GM19324 (cell line): ENCODE measurements around the gene MICALL2.

Source experiments
- ATAC-seq: cut with Tn5 transposase; IDR thresholded peaks from one replicate; pipeline ENCODE4 v1.9.1; 2021; ENCODE audit warnings: mild to moderate bottlenecking, moderate library complexity; ENCODE audit not compliant: unreplicated experiment, low FRiP score

Gene MICALL2

GRCh38 chr7:1493571-1493970, 34.3 kb upstream of the MICALL2 start:
- no peak for ATAC-seq

DNA sequence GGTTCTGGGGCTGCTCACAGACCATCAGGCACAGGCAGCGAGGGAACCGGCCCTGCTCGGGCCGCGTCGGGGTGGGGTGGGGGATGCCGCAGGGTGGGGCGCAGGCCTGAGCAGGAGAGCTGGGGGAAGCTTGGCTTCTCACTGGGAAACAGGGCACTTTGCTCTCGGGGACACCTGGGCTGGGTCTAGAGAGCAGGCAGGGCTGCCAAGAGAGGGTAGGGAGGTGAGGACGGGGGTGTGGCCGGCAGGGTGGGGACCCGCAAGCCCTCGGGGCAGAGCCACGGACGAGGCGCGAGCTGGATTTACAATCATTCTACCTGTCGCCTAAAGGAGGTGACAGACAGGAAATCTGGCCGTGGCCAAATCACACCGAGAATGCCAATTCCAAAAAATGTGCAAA, 33.9 kb upstream of the MICALL2 start:
- ATAC-seq: no peak

DNA sequence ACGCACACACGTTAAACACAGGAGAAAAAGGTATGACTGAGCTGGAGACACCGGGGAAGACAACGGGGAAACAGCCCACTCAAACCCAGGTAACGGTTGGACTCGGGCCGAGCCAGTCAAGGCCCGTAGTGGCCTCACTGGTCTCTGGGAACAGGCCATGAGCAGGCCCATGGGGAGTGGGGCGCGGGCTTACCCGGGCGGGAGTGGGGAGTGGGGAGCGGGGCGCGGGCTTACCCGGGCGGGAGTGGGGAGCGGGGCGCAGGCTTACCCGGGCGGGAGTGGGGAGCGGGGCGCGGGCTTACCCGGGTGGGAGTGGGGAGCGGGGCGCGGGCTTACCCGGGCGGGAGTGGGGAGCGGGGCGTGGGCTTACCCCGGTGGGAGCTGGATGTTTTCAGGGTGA, 33.4 kb upstream of the MICALL2 start:
- no peak for ATAC-seq

GRCh38 chr7:1492221-1492620, 33.0 kb upstream of the MICALL2 start:
- no peak for ATAC-seq

DNA sequence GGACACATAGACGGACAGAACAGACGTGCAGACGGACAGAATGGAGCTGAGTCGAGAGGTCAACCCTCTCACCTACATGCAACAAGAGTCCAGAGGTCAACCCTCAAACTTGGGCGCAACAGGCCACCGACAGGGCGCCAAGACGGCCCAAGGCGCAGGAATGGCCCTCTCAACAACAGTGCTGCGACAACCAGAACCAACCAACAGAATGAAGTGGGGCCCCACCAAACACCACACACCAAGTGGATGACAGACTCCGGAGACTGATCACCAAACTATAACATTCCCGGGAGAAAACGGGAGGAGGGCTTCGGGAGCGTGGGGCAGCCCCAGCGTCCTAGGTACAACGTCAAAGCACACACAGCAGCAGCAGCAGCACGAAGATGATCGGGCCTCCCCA, 31.6 kb upstream of the MICALL2 start:
- no peak for ATAC-seq

GRCh38 chr7:1489336-1489735, 30.1 kb upstream of the MICALL2 start:
- ATAC-seq: no peak

DNA sequence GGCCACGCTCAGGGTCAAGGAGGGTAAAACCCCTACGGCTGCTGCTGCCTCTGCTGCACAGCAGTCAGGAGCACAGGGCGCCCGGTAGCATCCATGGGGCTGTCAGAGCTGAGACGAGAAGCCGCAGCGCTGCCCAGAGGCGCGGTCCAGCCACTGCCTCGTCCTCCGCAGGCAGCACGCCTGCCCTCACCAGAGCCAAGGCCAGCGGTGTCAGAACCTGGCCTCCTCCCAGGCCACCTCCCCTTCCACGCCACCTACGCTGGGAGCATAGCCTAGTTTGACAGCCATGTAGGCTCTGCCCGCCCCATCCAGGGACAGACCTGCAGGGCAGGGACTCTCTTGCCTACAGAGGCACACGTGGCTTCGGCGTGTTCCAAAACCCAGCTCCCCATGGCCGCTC, 28.7 kb upstream of the MICALL2 start:
- no peak for ATAC-seq

DNA sequence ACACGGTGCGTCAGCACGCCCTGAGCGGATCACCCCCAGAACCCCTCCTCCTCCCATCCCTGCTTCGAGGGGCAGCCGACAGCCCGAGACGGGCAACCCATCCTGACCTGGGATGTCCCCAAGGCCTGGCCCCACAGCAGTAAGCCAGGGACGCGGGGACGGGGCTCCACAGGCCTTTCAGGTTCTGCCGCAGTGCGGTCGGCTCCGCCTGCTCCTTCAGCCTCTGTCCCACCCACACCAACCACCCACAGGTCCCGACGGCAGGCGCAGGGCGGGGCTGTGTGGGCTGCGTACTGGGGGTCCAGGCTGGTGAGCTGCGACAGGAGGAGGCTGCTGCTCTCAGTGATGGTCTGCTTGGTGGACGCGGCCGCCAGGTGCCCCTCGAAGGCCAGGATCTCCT, 28.2 kb upstream of the MICALL2 start:
- no peak for ATAC-seq

GRCh38 chr7:1486571-1486970, 27.3 kb upstream of the MICALL2 start:
- no peak for ATAC-seq

- no peak for ATAC-seq
Measured at GRCh38 chr7:1485156-1485555, 25.9 kb upstream of the MICALL2 start.

DNA sequence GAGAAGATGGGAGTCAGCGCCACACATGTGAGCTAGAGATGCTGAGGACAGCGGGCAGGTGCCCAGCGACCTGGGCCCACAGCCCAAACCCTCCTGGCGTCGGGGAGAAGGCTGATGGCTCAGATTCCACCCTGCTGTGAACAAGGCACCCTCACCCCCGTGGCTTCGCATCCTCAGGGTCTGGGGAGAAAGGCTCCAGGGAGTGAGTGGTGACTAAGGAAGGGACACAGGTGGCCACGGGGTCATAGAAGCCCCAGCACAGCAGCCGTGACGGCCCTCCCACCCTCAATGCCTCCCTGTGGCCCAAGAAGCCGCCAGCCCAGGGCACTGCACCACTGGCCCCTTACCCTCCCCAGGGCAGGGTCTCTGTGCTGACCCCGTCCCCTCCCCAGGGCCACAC, 25.3 kb upstream of the MICALL2 start:
- no peak for ATAC-seq

GRCh38 chr7:1483536-1484505, 24.6 kb upstream of the MICALL2 start:
- ATAC-seq: no peak

GRCh38 chr7:1483079-1483478, 23.8 kb upstream of the MICALL2 start:
- no peak for ATAC-seq

GRCh38 chr7:1481300-1481699, 22.0 kb upstream of the MICALL2 start:
- ATAC-seq: no peak

DNA sequence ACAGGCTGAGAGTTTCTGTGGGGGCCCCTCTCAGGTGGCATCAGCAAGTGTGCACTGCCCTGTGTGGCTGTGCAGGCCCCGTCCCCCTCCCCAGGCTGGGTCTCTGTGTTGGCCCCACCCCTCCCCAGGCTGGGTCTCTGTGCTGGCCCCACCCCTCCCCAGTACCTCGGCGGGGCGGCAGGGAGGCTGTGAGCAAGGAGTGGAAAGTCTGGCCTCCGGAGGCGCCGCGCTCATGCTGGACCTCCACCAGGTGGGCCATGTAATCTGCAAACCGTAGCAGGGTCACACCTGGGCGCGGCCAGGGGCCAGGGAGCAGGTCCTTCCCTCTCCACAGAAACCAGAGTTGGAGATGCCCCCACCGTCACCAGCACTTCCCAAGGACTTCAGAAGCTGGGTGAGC, 21.4 kb upstream of the MICALL2 start:
- ATAC-seq: no peak

GRCh38 chr7:1479287-1479686, 20.0 kb upstream of the MICALL2 start:
- ATAC-seq: no peak

DNA sequence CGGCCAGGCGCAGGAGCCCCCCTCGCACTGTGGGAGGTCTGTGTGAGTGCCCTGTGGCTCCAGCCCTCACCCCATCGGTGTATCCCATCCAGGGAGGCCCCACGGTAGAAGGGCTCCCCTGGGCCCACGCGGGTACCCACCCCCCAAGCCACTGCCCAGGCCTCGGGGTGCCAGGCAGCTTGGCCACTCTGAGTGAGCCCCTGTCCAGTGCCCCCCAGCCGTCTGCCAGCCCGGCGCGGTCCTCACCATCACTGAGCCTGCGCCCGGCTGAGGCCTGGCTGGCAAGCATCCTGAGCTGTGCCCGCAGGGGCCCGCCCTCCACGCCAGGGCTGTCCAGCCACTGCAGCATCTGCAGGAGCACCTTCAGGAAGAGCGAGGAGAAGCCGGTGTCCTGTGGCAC, 19.2 kb upstream of the MICALL2 start:
- no peak for ATAC-seq

DNA sequence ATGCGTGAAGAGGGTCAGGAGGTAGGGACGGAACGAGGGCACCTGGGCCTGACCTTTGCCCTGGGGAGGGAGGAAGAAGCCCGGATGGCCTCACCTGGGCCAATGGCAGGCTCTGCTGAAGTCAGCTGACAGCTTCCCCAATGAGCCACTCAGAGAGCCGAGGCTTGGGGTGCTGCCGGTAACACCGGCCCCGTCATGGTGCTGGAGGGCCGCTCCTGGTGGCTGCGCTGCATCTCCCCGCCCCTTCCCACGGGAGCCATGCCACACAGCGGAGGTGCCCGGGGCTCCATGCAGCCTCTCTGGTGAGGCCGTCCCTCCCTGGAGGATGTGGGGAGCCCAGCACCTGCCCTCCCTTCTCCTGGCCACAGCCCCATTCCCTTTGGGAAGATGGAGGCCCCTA, 17.6 kb upstream of the MICALL2 start:
- ATAC-seq: no peak

DNA sequence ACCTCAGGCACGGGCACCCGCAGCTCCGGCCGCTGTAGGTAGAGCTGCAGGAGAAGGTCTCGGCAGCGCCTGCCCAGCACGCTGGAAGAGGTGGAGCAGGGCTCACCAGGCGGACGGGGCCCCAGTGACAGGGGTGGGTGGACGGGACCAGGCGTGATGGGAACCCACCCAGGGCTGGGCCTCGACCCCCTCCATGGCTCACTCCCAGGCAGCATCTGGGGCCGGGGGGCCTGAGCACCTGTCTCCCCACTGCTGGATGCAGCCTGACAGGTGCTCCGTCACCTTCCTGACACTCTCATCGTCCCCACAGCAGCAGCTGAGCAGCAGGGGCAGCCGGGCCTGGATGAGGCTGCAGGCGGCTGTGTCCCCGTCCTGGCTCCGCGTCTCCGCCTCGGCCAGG, 16.7 kb upstream of the MICALL2 start:
- ATAC-seq: no peak

DNA sequence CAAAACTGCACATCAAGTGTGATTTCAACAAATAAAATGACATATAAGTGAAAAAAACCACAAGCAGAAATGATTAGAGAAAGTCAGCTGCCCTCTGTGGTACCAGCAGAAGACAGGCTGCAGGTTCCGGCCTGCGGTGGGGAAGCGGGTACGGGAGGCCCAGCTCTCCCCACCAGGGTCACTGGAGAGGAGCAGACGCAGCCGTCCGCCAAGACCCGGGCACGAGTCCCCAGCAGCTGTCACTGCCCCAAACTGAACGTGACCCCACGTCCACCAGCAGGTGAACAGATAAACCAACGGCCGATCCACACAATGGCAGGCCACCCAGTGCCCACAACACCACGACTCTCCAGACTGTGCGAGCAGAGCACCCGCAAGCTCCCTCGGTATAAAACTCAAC, 16.1 kb upstream of the MICALL2 start:
- no peak for ATAC-seq

GRCh38 chr7:1474736-1475135, 15.5 kb upstream of the MICALL2 start:
- ATAC-seq: no peak

DNA sequence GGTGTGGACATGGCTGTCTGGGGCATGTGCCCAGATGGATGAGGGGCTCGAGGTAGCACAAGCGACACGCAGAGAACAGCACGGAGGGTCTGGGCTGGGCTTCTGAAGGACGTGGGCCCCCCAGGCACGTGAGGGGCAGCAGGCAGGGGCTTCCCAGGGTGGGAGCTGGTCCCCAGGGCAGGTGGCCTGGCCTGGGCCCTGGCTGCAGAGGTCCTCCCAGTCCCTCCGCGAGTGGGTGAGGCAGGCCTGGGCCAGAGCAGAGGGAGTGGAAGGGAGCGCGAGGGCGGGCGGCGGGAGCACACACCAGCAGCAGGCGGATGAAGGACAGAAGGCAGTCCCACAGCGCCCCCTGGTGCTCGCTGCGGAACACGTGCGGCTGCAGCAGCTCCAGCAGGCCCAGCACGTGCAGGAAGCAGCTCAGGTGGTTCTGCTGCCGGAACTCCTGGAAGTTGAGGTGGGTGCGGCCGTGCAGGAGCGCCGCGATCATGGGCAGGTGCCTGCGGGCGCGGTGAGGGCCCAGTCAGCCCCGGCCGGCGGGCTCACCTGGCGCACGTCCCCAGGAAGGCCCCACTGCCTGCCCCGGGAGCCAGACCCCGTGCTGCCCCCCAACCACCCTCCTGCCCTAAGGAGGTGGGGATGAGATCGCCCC, 14.7 kb upstream of the MICALL2 start:
- ATAC-seq: no peak
